CD4-positive, alpha-beta T cell treated with Interleukin-21 for 1 hour (primary cell): ENCODE results near the gene MX2.

Experiments used
- DNase-seq: peaks from one replicate; pipeline ENCODE4 v3.0.0-alpha.2; 2020

Gene MX2

DNA sequence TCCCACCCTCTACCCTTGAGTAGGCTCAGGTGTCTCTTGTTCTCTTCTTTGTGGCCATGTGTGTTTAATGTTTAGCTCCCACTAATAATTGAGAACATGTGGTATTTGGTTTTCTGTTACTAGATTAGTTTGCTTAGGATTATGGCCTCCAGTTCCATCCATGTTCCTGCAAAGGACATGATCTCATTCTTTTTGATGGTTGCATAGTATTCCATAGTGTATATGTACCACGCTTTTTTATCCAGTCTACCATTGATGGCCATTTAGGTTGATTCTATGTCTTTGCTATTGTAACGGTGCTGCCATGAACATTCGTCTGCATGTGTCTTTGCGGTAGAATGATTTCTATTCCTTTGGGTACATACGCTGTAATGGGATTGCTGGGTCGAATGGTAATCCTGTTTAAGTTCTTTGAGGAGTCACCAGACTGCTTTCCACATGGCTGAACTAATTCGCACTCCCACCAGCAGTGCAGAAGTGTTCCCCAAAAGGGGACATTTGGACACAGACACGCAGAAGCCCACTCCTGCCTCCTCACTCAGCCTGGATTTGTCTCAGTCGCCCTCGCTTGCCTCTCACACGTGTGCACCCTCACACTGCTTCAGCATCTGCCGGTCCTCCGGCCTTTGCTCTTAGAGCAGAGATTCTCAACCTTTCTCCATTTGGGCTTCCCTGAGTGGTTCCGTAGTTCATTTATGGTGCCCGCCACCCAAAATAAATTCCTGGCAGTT, 3.7 kb downstream of the MX2 start:
- DNase-seq: no peak

DNA sequence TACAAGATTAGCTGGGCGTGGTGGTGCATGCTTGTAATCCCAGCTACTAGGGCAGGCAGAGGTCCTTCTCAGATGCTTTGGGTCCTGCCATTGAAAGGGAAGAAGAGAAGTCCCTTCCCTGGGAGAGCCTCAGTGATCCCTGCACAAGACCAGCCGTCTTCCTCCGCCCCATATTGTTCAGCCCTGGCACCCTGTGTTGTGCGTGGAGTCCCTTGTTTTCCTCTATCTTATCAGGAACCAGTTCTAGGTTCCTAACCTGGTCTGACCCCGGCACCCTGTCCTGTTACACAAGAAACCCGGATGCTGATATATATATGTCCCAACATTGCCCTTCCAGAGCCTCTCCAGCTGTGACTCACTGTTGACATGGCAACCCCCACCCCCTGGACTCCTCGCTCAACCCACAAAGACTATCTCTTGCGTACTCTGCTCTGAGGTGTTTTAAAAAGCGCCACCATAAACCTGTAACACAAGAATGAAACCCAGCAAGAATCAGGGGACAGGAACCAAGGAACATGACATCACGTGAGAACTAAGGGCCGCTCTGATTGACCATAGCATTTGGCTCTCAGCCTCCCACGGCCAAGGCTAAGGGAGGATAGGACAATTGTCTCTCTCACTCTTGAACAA, 4.8 kb downstream of the MX2 start:
- peak; percentile 28 for DNase-seq

GRCh38 chr21:41367301-41367944, 5.6 kb downstream of the MX2 start:
- no peak for DNase-seq

- DNase-seq: no peak
Measured at GRCh38 chr21:41367945-41368734, 6.3 kb downstream of the MX2 start.

- DNase-seq: no peak
Measured at GRCh38 chr21:41368735-41369104, 6.9 kb downstream of the MX2 start.

- DNase-seq: peak; percentile 23
Measured at GRCh38 chr21:41369105-41369919, 7.5 kb downstream of the MX2 start.

DNA sequence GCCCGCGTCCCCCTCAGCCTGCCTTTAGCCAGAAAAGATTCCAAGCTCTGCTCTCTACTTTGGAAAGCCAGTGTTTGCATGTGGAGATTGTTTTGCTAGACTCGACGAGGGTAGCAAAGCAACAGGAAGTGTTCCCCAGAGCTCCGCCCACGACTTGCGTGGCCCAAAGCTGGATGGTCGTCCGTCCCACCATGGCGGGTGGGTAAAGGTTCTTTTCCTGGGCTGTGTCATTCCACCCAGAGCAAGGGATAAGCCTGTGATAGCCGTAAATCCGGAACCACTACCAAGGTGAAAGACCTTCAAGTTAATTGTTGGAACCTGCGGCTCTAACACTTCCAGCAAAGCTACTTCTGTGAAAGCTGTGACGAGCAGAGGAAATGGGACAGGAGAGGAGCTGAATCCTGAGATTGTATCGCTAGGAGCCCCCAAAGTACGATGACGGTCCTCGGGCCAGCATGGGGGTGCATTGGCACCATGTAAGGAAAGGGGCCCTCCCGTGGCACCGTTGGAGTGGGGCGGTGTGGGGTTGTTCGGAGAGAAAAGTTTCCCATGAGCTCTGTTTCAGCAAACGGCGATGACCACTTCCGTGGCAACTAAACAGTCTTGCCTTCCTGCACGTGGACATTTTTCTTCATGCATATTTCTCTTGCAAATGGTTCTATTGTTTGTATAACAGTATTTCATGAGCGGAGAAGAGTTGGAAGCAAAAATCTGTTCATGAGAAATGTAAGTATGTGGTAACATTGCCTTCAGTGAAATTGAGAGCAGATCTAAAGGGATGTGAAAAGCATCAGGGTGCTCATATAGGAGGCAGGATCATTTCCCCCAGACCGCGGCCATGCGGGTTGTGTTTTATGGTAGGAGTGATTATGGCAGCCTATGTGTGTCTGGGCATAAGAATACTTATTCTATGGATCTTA, 8.4 kb downstream of the MX2 start:
- peak; percentile 59 for DNase-seq

DNA sequence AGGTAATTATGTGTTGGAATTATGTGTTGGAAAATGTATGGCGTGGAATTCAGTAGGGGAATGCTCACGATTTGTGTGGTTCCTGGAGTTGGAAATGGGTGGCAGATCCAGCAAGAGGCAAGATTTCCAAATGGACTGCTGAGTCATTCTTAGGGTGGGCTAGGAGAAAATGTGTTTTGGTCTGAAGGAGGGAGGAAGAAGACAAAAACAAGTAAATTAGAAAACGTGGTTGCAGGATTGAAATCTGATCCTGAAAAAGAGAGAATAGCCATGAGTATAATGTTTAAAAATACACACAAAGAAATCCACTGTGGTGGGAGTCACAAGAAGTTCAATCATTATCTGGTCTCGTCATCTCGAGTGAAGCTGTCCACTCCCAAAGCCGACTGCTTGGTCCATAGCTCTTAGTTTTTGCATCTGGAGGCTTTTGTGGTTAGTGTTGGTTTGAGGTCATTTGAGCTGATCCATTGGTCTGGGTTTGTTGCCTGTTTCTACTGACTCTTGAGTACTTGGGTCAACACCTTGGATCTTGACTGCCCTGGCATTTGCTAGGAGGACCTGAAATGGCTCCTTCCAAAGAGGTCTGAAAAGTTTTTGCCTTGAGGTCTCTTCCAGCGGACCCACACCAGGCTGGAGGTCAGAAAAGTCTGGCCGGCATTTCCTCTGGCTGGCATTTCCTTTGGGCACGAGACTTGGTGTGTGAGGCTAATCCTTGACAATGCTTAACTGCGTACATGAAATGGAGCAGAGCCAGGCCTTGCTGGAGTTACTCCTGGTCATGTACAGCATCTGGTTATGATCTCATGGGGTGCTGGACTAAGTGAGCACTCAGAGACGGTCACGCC, 9.2 kb downstream of the MX2 start:
- DNase-seq: no peak

DNA sequence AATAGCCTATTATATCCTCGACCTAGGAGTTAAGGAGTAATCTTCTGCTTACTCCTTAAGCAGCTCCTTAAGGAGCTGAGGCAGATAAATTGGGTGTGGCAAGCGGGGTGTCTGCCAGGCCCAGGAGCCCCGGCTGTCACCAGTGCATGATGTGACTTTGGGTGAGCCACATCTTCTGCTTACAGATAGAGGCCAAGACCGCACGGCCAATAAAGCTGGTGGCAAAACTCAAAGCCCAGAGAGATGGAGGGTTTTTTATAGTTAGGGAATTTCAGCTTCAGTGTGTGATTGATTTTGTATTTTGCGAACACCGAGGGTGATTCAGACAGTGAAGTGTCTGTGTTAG, 9.8 kb downstream of the MX2 start:
- no peak for DNase-seq

DNA sequence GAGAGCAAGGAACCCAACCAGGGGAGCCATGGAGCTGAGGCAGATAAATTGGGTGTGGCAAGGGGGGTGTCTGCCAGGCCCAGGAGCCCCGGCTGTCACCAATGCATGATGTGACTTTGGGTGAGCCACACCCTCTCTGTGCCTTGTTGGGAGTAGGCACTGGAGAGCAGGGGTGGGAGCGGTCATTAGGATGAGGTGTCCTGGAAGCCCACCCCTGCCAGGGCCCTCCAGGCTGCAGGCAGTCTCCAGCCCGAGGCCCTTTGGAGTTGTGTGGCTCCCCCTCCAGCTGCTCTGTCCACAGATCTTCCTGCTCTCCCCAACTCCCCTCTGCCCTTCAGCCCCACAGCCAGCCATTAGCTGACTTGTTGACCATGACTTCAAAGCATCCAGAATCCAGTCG, 11.4 kb downstream of the MX2 start:
- DNase-seq: no peak

GRCh38 chr21:41373763-41374162, 11.9 kb downstream of the MX2 start:
- DNase-seq: no peak

DNA sequence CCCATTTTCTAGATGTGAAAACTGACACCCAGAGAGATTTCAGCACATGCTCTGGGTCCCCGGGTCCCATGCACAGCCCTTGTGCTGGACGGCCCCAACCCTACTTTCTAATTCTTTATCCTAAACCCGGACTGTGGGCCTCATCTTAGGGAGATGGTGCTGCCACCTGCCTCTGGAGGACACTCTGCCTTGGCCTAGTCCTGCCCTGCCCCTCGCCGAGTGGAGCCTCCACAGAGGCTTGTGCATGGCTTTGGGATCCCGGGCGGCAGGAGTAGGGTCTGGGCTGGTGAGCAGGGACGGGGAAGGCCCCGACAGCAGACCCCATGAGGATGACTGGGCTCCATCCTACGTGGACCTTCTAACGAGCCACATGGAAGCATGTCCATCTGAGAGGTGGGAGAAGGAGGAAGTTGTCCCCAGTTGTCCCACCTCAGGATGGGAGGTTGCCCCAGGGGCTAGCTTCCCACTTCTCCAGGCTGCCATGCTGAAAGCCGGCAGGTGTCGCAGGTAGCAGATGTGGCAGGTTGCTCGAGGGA, 12.4 kb downstream of the MX2 start:
- no peak for DNase-seq

DNA sequence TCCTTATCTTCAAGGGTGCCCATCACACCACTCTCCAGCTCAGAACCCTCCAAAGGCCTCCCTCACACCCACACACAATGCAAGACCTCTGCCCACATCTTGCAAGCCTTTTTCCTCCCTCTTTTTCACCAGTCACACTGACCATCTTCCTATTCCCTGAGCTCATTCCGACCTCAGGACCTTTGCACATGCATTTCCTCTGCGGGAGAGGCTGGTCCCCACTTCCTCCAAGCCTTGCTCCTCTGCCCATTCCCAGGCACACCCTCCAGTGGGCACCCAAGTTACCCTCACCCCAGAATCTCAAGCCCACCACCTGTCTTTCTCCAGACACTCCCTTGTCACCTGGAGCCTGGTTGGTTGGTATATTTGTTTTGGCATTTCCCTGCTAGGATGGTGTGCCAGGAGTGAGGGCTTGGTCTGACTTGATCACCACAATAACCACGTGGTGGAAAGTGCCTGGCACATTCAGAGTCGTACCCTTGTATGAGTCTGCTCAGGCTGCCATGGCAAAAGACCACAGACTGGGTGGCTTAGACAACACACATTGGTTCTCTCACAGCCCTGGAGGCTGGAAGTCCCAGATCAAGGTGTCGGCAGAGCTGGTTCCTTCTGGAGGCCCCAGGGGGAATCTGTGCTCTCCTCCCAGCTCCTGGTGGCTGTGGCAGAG, 13.2 kb downstream of the MX2 start:
- DNase-seq: no peak

GRCh38 chr21:41375875-41376274, 14.0 kb downstream of the MX2 start:
- no peak for DNase-seq

DNA sequence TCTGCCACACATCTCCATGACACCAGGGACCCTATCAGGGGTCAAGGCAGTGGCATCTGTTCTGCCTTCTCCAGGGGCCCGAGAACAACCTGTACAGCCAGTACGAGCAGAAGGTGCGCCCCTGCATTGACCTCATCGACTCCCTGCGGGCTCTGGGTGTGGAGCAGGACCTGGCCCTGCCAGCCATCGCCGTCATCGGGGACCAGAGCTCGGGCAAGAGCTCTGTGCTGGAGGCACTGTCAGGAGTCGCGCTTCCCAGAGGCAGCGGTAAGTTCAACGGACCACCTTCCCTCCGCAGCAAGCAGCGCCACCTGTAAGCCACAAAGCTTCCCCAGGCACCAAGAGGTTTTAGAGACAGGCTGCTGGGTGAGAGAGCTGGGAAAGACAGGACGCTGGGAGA, 15.9 kb downstream of the MX2 start:
- no peak for DNase-seq

DNA sequence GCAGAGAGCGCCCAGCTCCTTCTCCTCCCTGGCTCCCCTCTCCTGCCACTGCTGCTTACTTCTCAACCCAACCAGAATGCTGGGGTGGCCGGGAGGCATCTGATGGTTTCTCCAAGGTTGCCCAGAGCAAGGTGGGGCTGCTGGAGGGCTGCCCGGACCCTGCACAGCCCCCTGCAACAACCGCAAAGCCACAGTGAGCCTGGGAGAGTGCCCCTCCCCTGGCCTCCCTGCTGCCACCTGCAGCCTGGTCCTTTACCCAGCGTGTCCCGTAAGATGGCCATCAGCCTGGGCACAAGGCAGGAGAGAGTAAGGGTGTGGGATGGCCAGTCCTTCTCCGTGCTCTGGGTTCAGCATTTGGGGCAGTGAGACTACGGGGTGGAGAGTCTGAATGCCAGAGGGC, 17.0 kb downstream of the MX2 start:
- no peak for DNase-seq

DNA sequence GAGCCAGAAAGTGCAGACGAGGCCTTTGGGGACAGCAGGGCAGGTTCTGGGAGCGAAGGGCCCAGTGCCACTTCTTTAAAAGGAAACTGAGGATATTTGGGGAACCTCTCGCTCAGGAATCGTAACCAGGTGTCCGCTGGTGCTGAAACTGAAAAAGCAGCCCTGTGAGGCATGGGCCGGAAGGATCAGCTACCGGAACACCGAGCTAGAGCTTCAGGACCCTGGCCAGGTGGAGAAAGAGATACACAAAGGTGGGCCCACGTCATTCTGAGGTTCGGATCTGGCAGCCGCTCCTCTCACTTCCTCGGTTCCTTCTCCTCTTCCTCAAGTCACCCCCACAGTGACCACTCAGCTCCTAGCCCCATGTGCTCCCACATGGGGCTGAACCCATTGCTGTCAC, 18.1 kb downstream of the MX2 start:
- DNase-seq: no peak

GRCh38 chr21:41381731-41382130, 19.9 kb downstream of the MX2 start:
- no peak for DNase-seq

DNA sequence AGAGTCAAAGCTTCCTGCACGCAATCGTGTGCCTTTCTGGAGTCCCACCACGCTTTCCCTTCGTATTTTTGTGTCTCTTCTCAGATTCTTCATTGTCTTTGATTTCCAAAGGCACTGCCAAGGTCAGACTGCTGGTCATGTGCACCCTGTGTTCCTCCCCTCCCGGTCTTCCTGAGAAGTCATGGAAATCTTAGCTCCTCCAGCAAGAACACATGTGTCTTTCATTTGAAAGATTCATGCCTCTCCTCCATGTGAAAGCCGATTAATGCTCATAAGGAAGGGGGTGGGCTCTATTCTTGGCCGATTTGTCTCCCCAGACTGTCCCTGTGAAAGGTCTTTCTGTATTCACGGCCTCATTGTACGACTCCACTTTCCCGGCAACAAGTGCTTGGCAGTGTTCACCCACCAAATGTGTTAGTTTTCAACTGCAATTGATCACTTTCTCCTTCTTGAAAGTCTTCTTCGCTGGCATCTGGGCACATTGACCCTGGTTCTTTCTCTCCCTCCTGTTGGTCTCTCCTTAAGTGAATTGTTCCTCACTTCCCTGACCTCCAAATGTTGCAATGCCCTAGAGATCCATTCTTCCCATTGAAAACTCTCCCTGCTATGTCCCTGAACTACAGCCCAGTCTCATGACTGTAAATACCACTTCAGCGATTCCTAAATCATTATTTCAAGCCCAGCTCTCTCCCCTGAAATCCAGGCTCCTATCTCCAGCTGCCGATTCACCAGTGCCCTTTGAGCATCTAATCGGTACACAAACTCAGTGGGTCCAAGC, 25.4 kb downstream of the MX2 start:
- no peak for DNase-seq
